Activated CD8-positive, alpha-beta T cell treated with anti-CD3 and anti-CD28 coated beads for 36 hours (primary cell): ENCODE data around the gene PRPS2. TPM values are rescaled to one million over a fixed set of nuclear protein-coding genes. Genes with fewer than 3 reads are reported as not detected.

Source experiments
- ATAC-seq: fragments of 200-7000 bp; cut with Tn5 transposase; one replicate; pipeline ENCODE4 v1.10.0; 2021; ENCODE audit warnings: mild to moderate bottlenecking, moderate library complexity
- CTCF ChIA-PET: fragments of 350-600 bp; sonication (Branson Sonifier 250); formaldehyde crosslinking; loops from one replicate; lab custom pipeline; 2021; ENCODE audit warnings: antibody characterized with exemption; lab: Charles Lee
- POLR2A ChIA-PET: fragments of 350-600 bp; sonication (Branson Sonifier 250); formaldehyde crosslinking; loops from one replicate; lab custom pipeline; 2021; ENCODE audit warnings: antibody characterized with exemption; lab: Charles Lee
- DNase-seq: peaks from one replicate; pipeline ENCODE4 v3.0.0-alpha.2; 2020
- H3K27ac Mint-ChIP-seq: one replicate; pipeline ENCODE4 v1.8.0; 2021; ENCODE audit warnings: mild to moderate bottlenecking, mixed read lengths
- H3K27me3 Mint-ChIP-seq: one replicate; pipeline ENCODE4 v1.8.0; 2021; ENCODE audit warnings: mixed read lengths
- H3K36me3 Mint-ChIP-seq: one replicate; pipeline ENCODE4 v1.8.0; 2021; ENCODE audit warnings: low read depth, mixed read lengths
- H3K4me1 Mint-ChIP-seq: one replicate; pipeline ENCODE4 v1.8.0; 2021; ENCODE audit warnings: low read depth, mixed read lengths
- H3K4me3 Mint-ChIP-seq: one replicate; pipeline ENCODE4 v1.8.0; 2021; ENCODE audit warnings: mild to moderate bottlenecking, moderate library complexity, mixed read lengths
- H3K9me3 Mint-ChIP-seq: one replicate; pipeline ENCODE4 v1.8.0; 2021; ENCODE audit warnings: mixed read lengths
- CTCF ChIP-seq: fragments of 200-600 bp; IDR thresholded peaks from one replicate; pipeline ENCODE4 v1.8.0; 2022; ENCODE audit warnings: antibody characterized with exemption, mild to moderate bottlenecking
- intact Hi-C: fragments of 100-400 bp; cut with micrococcal nuclease; formaldehyde crosslinking; loops from one replicate; pipeline ENCODE4 v1.10.0; 2022
- total RNA-seq, 2 experiments: library from RNA; stranded (reverse); gene quantifications; one replicate each; pipeline ENCODE4 v1.2.3, GENCODE V29; 2021

PRPS2 gene
- total RNA-seq, 2 experiments from 2014 or later = 110 to 114 TPM

- no peaks in the 10 kb centered on the region for H3K9me3 Mint-ChIP-seq
- intact Hi-C loops = no loop called here
- H3K27ac Mint-ChIP-seq = peak overlapping the region; percentile 13
- no peak for ATAC-seq
- no peak overlapping the region for H3K4me3 Mint-ChIP-seq
- ChIA-PET CTCF (interaction anchor here (0.9 kb wide), 1 partner anchor 47 kb away, joined by 4 read pairs; no protein-coding TSS in a partner anchor), POLR2A (no interaction called here)
- peaks cover under 1% of the 10 kb centered on the region for H3K4me1 Mint-ChIP-seq
- H3K27me3 Mint-ChIP-seq = no peaks in the 10 kb centered on the region
- peaks cover 30% of the 10 kb centered on the region for H3K36me3 Mint-ChIP-seq
- TF ChIP-seq CTCF = no peak
- DNase-seq = no peak
Observed at GRCh38 chrX:12819222-12819621, 28.0 kb downstream of the PRPS2 start.

GRCh38 chrX:12820737-12821136 is 29.5 kb downstream of the PRPS2 start:
- DNase-seq = no peak
- ATAC-seq = no peak
- intact Hi-C loops = no loop called here
- Mint-ChIP-seq H3K36me3 (peaks cover 37% of the 10 kb centered on the region), H3K9me3 (no peaks in the 10 kb centered on the region), H3K27ac (no peak overlapping the region), H3K4me1 (no peaks in the 10 kb centered on the region), H3K4me3 (no peak overlapping the region), H3K27me3 (no peaks in the 10 kb centered on the region)
- POLR2A ChIA-PET = no interaction called here
- CTCF ChIA-PET = no interaction called here
- no peak for TF ChIP-seq CTCF

GRCh38 chrX:12824944-12825343 is 33.7 kb downstream of the PRPS2 start:
- DNase-seq = no peak
- CTCF ChIA-PET = interaction anchor here (1.0 kb wide), 2 partner anchors 11 to 85 kb away, joined by 3 read pairs; no protein-coding TSS in a partner anchor
- no peaks in the 10 kb centered on the region for H3K27me3 Mint-ChIP-seq
- H3K9me3 Mint-ChIP-seq = no peaks in the 10 kb centered on the region
- intact Hi-C loops = no loop called here
- POLR2A ChIA-PET = no interaction called here
- peaks cover 26% of the 10 kb centered on the region for H3K36me3 Mint-ChIP-seq
- no peak overlapping the region for H3K4me3 Mint-ChIP-seq
- ATAC-seq = no peak
- H3K4me1 Mint-ChIP-seq = no peaks in the 10 kb centered on the region
- H3K27ac Mint-ChIP-seq = no peak overlapping the region
- no peak for TF ChIP-seq CTCF

- POLR2A ChIA-PET = no interaction called here
- no peak overlapping the region for H3K4me3 Mint-ChIP-seq
- peaks cover 22% of the 10 kb centered on the region for H3K36me3 Mint-ChIP-seq
- DNase-seq (no peak), ATAC-seq (no peak)
- no peak for TF ChIP-seq CTCF
- no peaks in the 10 kb centered on the region for H3K27me3 Mint-ChIP-seq
- H3K9me3 Mint-ChIP-seq = no peaks in the 10 kb centered on the region
- CTCF ChIA-PET = interaction anchor here (1.0 kb wide), 2 partner anchors 12 to 84 kb away, joined by 3 read pairs; no protein-coding TSS in a partner anchor
- no peaks in the 10 kb centered on the region for H3K4me1 Mint-ChIP-seq
- H3K27ac Mint-ChIP-seq = no peak overlapping the region
- intact Hi-C loops = no loop called here
Observed at GRCh38 chrX:12825801-12826200, 34.6 kb downstream of the PRPS2 start.

- CTCF ChIA-PET = no interaction called here
- no peak for ATAC-seq
- H3K27me3 Mint-ChIP-seq = no peaks in the 10 kb centered on the region
- intact Hi-C loops = no loop called here
- POLR2A ChIA-PET = no interaction called here
- H3K36me3 Mint-ChIP-seq = no peaks in the 10 kb centered on the region
- DNase-seq = no peak
- TF ChIP-seq CTCF = no peak
- no peaks in the 10 kb centered on the region for H3K9me3 Mint-ChIP-seq
- peaks cover 15% of the 10 kb centered on the region for H3K4me1 Mint-ChIP-seq
- no peak overlapping the region for H3K4me3 Mint-ChIP-seq
- H3K27ac Mint-ChIP-seq = peak overlapping the region; percentile 85
Observed at GRCh38 chrX:12843061-12843667, 52.0 kb downstream of the PRPS2 start.
